HepG2 (cell line): ENCODE measurements around the gene ESRRB. TPM values are rescaled to one million over a fixed set of nuclear protein-coding genes. Genes with fewer than 3 reads are reported as not detected.
A peak's percentile ranks its signal among the peaks of the same experiment; 100 is the strongest.

ENCODE experiments used
- ATAC-seq: fragments of 200-7000 bp; cut with Tn5 transposase; 3 replicates; pipeline ENCODE4 v1.9.1; 2020; ENCODE audit warnings: mild to moderate bottlenecking, moderate library complexity
- BruUV-seq: library from RNA; stranded (reverse); fragments of 400-500 nt; replicated peaks from 2 replicates; lab custom pipeline; 2021; lab: Mats Ljungman, UMichigan
- CTCF ChIA-PET: fragments of 300-600 bp; formaldehyde crosslinking; extraction: SDS; loops from one replicate; lab custom pipeline; 2021; ENCODE audit warnings: low total read pairs, inconsistent platforms, low intra/inter-chr PET ratio; lab: Yijun Ruan, JAX
- POLR2A ChIA-PET: fragments of 350-600 bp; sonication (Branson Sonifier 250); formaldehyde crosslinking; loops from one replicate; lab custom pipeline; 2020; ENCODE audit warnings: antibody characterized with exemption, inconsistent platforms; lab: Yijun Ruan, JAX
- DNase-seq: peaks from one replicate; pipeline ENCODE4 v3.0.0-alpha.2; 2015; ENCODE audit warnings: low spot score
- FAIRE-seq: peaks from 3 replicates; lab custom pipeline; 2011; peaks lifted over from hg19 to GRCh38; lab: Jason Lieb, UNC
- H2AFZ ChIP-seq: one replicate; pipeline ENCODE4 v1.6.1; 2011; ENCODE audit warnings: low read length, inconsistent platforms
- H3K27ac ChIP-seq: fragments of 300-600 bp; 3 replicates; pipeline ENCODE4 v1.8.0; 2011; ENCODE audit warnings: mixed run types, mild to moderate bottlenecking, mixed read lengths, low read length, inconsistent platforms; ENCODE audit not compliant: insufficient read depth; ENCODE audit errors: extremely low read length
- H3K27me3 ChIP-seq, 2 experiments: fragments of 200-600 bp in 1 of 2; 2 replicates in 1 of 2; 3 replicates in 1 of 2; pipeline versions ENCODE4 v1.6.0 to v1.8.0; 2011; ENCODE audit warnings: low read length in 2 of 2, mild to moderate bottlenecking in 2 of 2, moderate library complexity in 2 of 2, inconsistent platforms in 1 of 2; ENCODE audit not compliant: insufficient read depth in 2 of 2, control insufficient read depth in 1 of 2
- H3K36me3 ChIP-seq, 2 experiments: fragments of 200-600 bp in 1 of 2; replicated peaks in 1 of 2; 2 replicates in 1 of 2; 3 replicates in 1 of 2; pipeline versions ENCODE4 v1.5.1 to v1.8.0; 2011; ENCODE audit warnings: low read length in 2 of 2, inconsistent platforms in 1 of 2; ENCODE audit not compliant: insufficient read depth in 2 of 2, control insufficient read depth in 1 of 2
- H3K4me1 ChIP-seq: 2 replicates; pipeline ENCODE4 v1.5.1; 2012; ENCODE audit warnings: low read length, inconsistent platforms; ENCODE audit not compliant: insufficient read depth
- H3K4me2 ChIP-seq: 2 replicates; pipeline ENCODE4 v1.6.0; 2011; ENCODE audit warnings: low read depth, low read length, inconsistent platforms
- H3K4me3 ChIP-seq, 3 experiments: fragments of 200-600 bp in 1 of 3; sonication (generic), shearing (Covaris generic) in 1 of 3; replicated peaks in 1 of 3; 2 replicates each; pipeline ENCODE4 v1.5.1; 2011 to 2016; ENCODE audit warnings: low read length in 3 of 3, inconsistent platforms in 2 of 3, low read depth in 2 of 3, mild to moderate bottlenecking in 2 of 3, control low read depth in 1 of 3, mixed read lengths in 1 of 3; ENCODE audit not compliant: insufficient read depth in 1 of 3
- H3K79me2 ChIP-seq: one replicate; pipeline ENCODE4 v1.6.1; 2011; ENCODE audit warnings: low read length, inconsistent platforms; ENCODE audit not compliant: insufficient read depth
- H3K9ac ChIP-seq: 2 replicates; pipeline ENCODE4 v1.6.0; 2011; ENCODE audit warnings: mild to moderate bottlenecking, low read depth, low read length, inconsistent platforms; ENCODE audit not compliant: insufficient read depth
- H3K9me3 ChIP-seq: 2 replicates; pipeline ENCODE4 v1.5.1; 2012; ENCODE audit warnings: mild to moderate bottlenecking, low read length
- H4K20me1 ChIP-seq: 2 replicates; pipeline ENCODE4 v1.6.0; 2011; ENCODE audit warnings: inconsistent platforms, mild to moderate bottlenecking, low read length, moderate library complexity; ENCODE audit not compliant: insufficient read depth
- ATF7 ChIP-seq, 2 experiments: fragments of 450-650 bp in 1 of 2; sonication (generic) in 1 of 2; formaldehyde crosslinking in 1 of 2; IDR thresholded peaks; 2 replicates each; pipeline versions ENCODE4 v1.4.0 to v1.6.1; 2016 to 2020; ENCODE audit warnings: antibody characterized with exemption in 1 of 2, mild to moderate bottlenecking in 1 of 2, missing genetic modification reagents in 1 of 2
- CTCF ChIP-seq: sonication (generic); formaldehyde crosslinking; IDR thresholded peaks from 2 replicates; pipeline ENCODE4 v1.5.0; 2020; ENCODE audit warnings: mild to moderate bottlenecking, missing genetic modification reagents, moderate library complexity
- HMGXB4 ChIP-seq, 2 experiments: sonication (generic) in 1 of 2; formaldehyde crosslinking in 1 of 2; IDR thresholded peaks; 2 replicates each; pipeline versions ENCODE4 v1.4.0 to v1.6.1; 2018 to 2020; ENCODE audit warnings: missing genetic modification reagents in 2 of 2, borderline replicate concordance in 1 of 2, low read depth in 1 of 2, mild to moderate bottlenecking in 1 of 2, missing biosample characterization in 1 of 2
- NFYB ChIP-seq: sonication (generic); formaldehyde crosslinking; IDR thresholded peaks from 2 replicates; pipeline ENCODE4 v1.4.0; 2020; ENCODE audit warnings: missing genetic modification reagents
- NFYC ChIP-seq: IDR thresholded peaks from 2 replicates; pipeline ENCODE4 v1.6.1; 2016; ENCODE audit warnings: missing genetic modification reagents, missing compliant biosample characterization
- THAP11 ChIP-seq: IDR thresholded peaks from 2 replicates; pipeline ENCODE4 v1.6.1; 2016; ENCODE audit warnings: missing biosample characterization, missing genetic modification reagents
- THAP9 ChIP-seq: sonication (generic); formaldehyde crosslinking; IDR thresholded peaks from 2 replicates; pipeline ENCODE4; 2020; ENCODE audit warnings: missing genetic modification reagents, mild to moderate bottlenecking, borderline replicate concordance
- WGBS: methylation state at CpG from one replicate; pipeline ENCODE4 v1.1.6; 2017; ENCODE audit warnings: low lambda C conversion rate; 5-methylcytosine and 5-hydroxymethylcytosine counted together
- in situ Hi-C: cut with HindIII; loops from 2 replicates; pipeline ENCODE4 v1.10.0; 2017; ENCODE audit warnings: low pct_unique_long_range_greater_than_20kb; ENCODE audit not compliant: extremely low pct_ligation_motif_present
- intact Hi-C: fragments of 100-400 bp; cut with micrococcal nuclease; formaldehyde crosslinking; loops from one replicate; pipeline ENCODE4 v1.10.0; 2022; ENCODE audit not compliant: unreplicated experiment
- polyA plus RNA-seq, 8 experiments: library from polyadenylated mRNA; depleted of rRNA in 3 of 8; stranded (reverse) in 7 of 8; unstranded in 1 of 8; fragments of >200 nt; fragmentation: Illumina TruSeq in 4 of 8; extraction: Trizol in 4 of 8; gene quantifications; 2 replicates each; pipeline versions ENCODE4 v1.2.1 to v1.2.3, GENCODE V29; 2011 to 2016; ENCODE audit warnings: low read depth in 4 of 8, missing spikeins in 1 of 8, mixed read lengths in 1 of 8; ENCODE audit not compliant: insufficient read depth in 1 of 8
- total RNA-seq, 5 experiments: library from RNA; depleted of rRNA; stranded (reverse); fragments of >200 nt; fragmentation: Illumina TruSeq; extraction: Trizol; gene quantifications; 2 replicates each; pipeline ENCODE4 v1.2.3, GENCODE V29; 2016; ENCODE audit warnings: low read depth in 1 of 5

Gene ESRRB
- total and polyA plus RNA-seq, 2 of the 13 experiments (the other 11 are each of a cell fraction or from before 2014, with no cell fraction given) = 0.04 to 0.33 TPM

GRCh38 chr14:76424359-76424758 is 48.4 kb downstream of the ESRRB start:
- no TSS peak for BruUV-seq
- Histone ChIP-seq H3K9ac (no peak overlapping the region), H2AFZ (no peak overlapping the region), H3K27ac (no peak overlapping the region), H4K20me1 (no peaks in the 10 kb centered on the region), H3K4me3 (no peak overlapping the region), H3K4me2 (no peak overlapping the region), H3K36me3 (no peaks in the 10 kb centered on the region), H3K9me3 (no peaks in the 10 kb centered on the region), H3K79me2 (no peaks in the 10 kb centered on the region), H3K4me1 (0 out of 2 replicates have a peak, but pooled peaks cover 11% of the 10 kb centered on the region), H3K27me3 (no peaks in the 10 kb centered on the region; a peak in 1 of 5 replicates)
- TF ChIP-seq NFYB (CRISPR knock-in tag) (no peak), CTCF (CRISPR knock-in tag) (peak; percentile 37)
- intact Hi-C loops (no loop called here), in situ Hi-C loops (no loop called here)
- ChIA-PET CTCF (no interaction called here), POLR2A (no interaction called here)
- WGBS = 4% methylated on average over 3 of the region's 4 CpGs
- FAIRE-seq (no peak), DNase-seq (no peak), ATAC-seq (peak; percentile 84)

GRCh38 chr14:76426161-76426696 is 50.3 kb downstream of the ESRRB start:
- H3K4me2 ChIP-seq = no peak overlapping the region
- no TSS peak for BruUV-seq
- DNase-seq = no peak
- no peaks in the 10 kb centered on the region; a peak in 2 of 5 replicates for H3K27me3 ChIP-seq
- no peak overlapping the region for H3K9ac ChIP-seq
- no peaks in the 10 kb centered on the region for H4K20me1 ChIP-seq
- CTCF ChIA-PET = no interaction called here
- no peak overlapping the region for H3K4me3 ChIP-seq
- in situ Hi-C loops (no loop called here), intact Hi-C loops (no loop called here)
- no peaks in the 10 kb centered on the region for H3K36me3 ChIP-seq
- no peak for FAIRE-seq
- H3K27ac ChIP-seq = no peak overlapping the region
- POLR2A ChIA-PET = no interaction called here
- ATAC-seq = no peak
- no peaks in the 10 kb centered on the region for H3K9me3 ChIP-seq
- 0 out of 2 replicates have a peak, but pooled peaks cover 11% of the 10 kb centered on the region for H3K4me1 ChIP-seq
- no peak overlapping the region for H2AFZ ChIP-seq
- no peaks in the 10 kb centered on the region for H3K79me2 ChIP-seq
- 13% methylated on average over 1 of the region's 1 CpG for WGBS
- TF ChIP-seq ATF7 (IDR thresholded peaks at IDR 0.05) = peak; percentile 90
- no peak for TF ChIP-seq ATF7 (CRISPR knock-in tag; IDR thresholded peaks at IDR 0.05)
- TF ChIP-seq HMGXB4 (CRISPR knock-in tag; IDR thresholded peaks at IDR 0.05; ENCODE audit: borderline replicate concordance in 1 of 2, low read depth in 1 of 2) = no peak
- TF ChIP-seq THAP11 (CRISPR knock-in tag) = peak; percentile 60
- TF ChIP-seq CTCF (CRISPR knock-in tag) = no peak
- 0 out of 2 replicates have a peak, but pooled peaks have one; percentile 29 for TF ChIP-seq NFYC (CRISPR knock-in tag)
- no peak for TF ChIP-seq THAP9 (CRISPR knock-in tag)
